Natural killer cell treated with Interleukin-12 subunit alpha and Interleukin-12 subunit beta and Interleukin-15 and Interleukin-18, amount 100 ng/mL, for 72 hours (primary cell): ENCODE results near the gene PFKFB2. TPM values are rescaled to one million over a fixed set of nuclear protein-coding genes. Genes with fewer than 3 reads are reported as not detected.
A peak's percentile ranks its signal among the peaks of the same experiment; 100 is the strongest.

Source experiments
- ATAC-seq, 2 donors: fragments of 150-1000 bp; cut with Tn5 transposase in 1 of 2; sonication (Bioruptor Pico), chemical (Tn5 transposase) in 1 of 2; 2 replicates each; pipeline ENCODE4 v1.10.0; 2021
- DNase-seq: peaks from one replicate; pipeline ENCODE4 v3.0.0; 2022; ENCODE audit warnings: low spot score
- H3K27ac Mint-ChIP-seq, 2 donors: 1 replicate in 1 of 2; 2 replicates in 1 of 2; pipeline ENCODE4 v1.8.0; 2022; ENCODE audit warnings: mixed read lengths in 2 of 2, mild to moderate bottlenecking in 1 of 2, moderate library complexity in 1 of 2
- H3K27me3 Mint-ChIP-seq, 2 donors: 1 replicate in 1 of 2; 2 replicates in 1 of 2; pipeline ENCODE4 v1.8.0; 2022; ENCODE audit warnings: mixed read lengths in 2 of 2
- H3K36me3 Mint-ChIP-seq: one replicate; pipeline ENCODE4 v1.8.0; 2022; ENCODE audit warnings: mixed read lengths
- H3K4me1 Mint-ChIP-seq, 2 donors: 1 replicate in 1 of 2; 2 replicates in 1 of 2; pipeline ENCODE4 v1.8.0; 2022; ENCODE audit warnings: low read depth in 2 of 2, mixed read lengths in 2 of 2, mild to moderate bottlenecking in 1 of 2
- H3K4me3 Mint-ChIP-seq: one replicate; pipeline ENCODE4 v1.8.0; 2022; ENCODE audit warnings: mixed read lengths
- H3K9me3 Mint-ChIP-seq: 2 replicates; pipeline ENCODE4 v1.8.0; 2022; ENCODE audit warnings: mixed read lengths
- total RNA-seq, 2 donors: library from RNA; stranded (reverse); gene quantifications; one replicate each; pipeline ENCODE4 v1.2.3, GENCODE V29; 2022

PFKFB2 gene
- total RNA-seq, 2 donors from 2014 or later = 1.3 to 2.7 TPM

- Mint-ChIP-seq H3K36me3 (no peaks in the 10 kb centered on the region), H3K4me3 (no peak overlapping the region), H3K27ac (no peak overlapping the region), H3K27me3 (peaks cover 15 to 21% of the 10 kb centered on the region in 2 donors), H3K9me3 (no peaks in the 10 kb centered on the region), H3K4me1 (no peaks in the 10 kb centered on the region)
- DNase-seq (no peak), ATAC-seq (no peak)
These were observed 27.0 kb upstream of the PFKFB2 start for GRCh38 chr1:207026104-207026534.

- Mint-ChIP-seq H3K9me3 (no peaks in the 10 kb centered on the region), H3K36me3 (no peaks in the 10 kb centered on the region), H3K4me3 (no peak overlapping the region), H3K4me1 (no peaks in the 10 kb centered on the region), H3K27me3 (peaks cover 23 to 28% of the 10 kb centered on the region in 2 donors), H3K27ac (no peak overlapping the region)
- DNase-seq = no peak
- ATAC-seq = no peak
These were observed 25.8 kb upstream of the PFKFB2 start for GRCh38 chr1:207027206-207027777.

- ATAC-seq (no peak), DNase-seq (no peak)
- no peak overlapping the region for H3K27ac Mint-ChIP-seq
- H3K4me1 Mint-ChIP-seq = no peaks in the 10 kb centered on the region
- no peaks in the 10 kb centered on the region for H3K9me3 Mint-ChIP-seq
- peaks cover 23 to 30% of the 10 kb centered on the region in 2 donors for H3K27me3 Mint-ChIP-seq
- no peaks in the 10 kb centered on the region for H3K36me3 Mint-ChIP-seq
- no peak overlapping the region for H3K4me3 Mint-ChIP-seq
These were observed 25.2 kb upstream of the PFKFB2 start for GRCh38 chr1:207027921-207028320.

- Mint-ChIP-seq H3K27ac (no peak overlapping the region), H3K4me3 (no peak overlapping the region), H3K36me3 (no peaks in the 10 kb centered on the region), H3K27me3 (peaks cover 25 to 34% of the 10 kb centered on the region in 2 donors), H3K9me3 (no peaks in the 10 kb centered on the region), H3K4me1 (no peaks in the 10 kb centered on the region)
- DNase-seq (no peak), ATAC-seq (no peak)
These were observed 24.0 kb upstream of the PFKFB2 start for GRCh38 chr1:207028884-207029650.

GRCh38 chr1:207029701-207030521 is 23.2 kb upstream of the PFKFB2 start:
- H3K4me3 Mint-ChIP-seq = no peak overlapping the region
- no peaks in the 10 kb centered on the region for H3K4me1 Mint-ChIP-seq
- no peak for DNase-seq
- H3K27ac Mint-ChIP-seq = no peak overlapping the region
- peaks cover 26 to 35% of the 10 kb centered on the region in 2 donors for H3K27me3 Mint-ChIP-seq
- H3K36me3 Mint-ChIP-seq = no peaks in the 10 kb centered on the region
- no peak for ATAC-seq
- no peaks in the 10 kb centered on the region for H3K9me3 Mint-ChIP-seq

- DNase-seq (no peak), ATAC-seq (no peak)
- Mint-ChIP-seq H3K4me3 (no peak overlapping the region), H3K27ac (no peak overlapping the region), H3K27me3 (peaks cover 29 to 35% of the 10 kb centered on the region in 2 donors), H3K36me3 (no peaks in the 10 kb centered on the region), H3K9me3 (no peaks in the 10 kb centered on the region), H3K4me1 (no peaks in the 10 kb centered on the region)
These were observed 22.5 kb upstream of the PFKFB2 start for GRCh38 chr1:207030522-207031009.

- peaks cover 29 to 35% of the 10 kb centered on the region in 2 donors for H3K27me3 Mint-ChIP-seq
- H3K9me3 Mint-ChIP-seq = no peaks in the 10 kb centered on the region
- no peaks in the 10 kb centered on the region for H3K36me3 Mint-ChIP-seq
- no peak overlapping the region for H3K27ac Mint-ChIP-seq
- ATAC-seq = no peak
- H3K4me1 Mint-ChIP-seq = no peaks in the 10 kb centered on the region
- DNase-seq = no peak
- H3K4me3 Mint-ChIP-seq = no peak overlapping the region
These were observed 22.1 kb upstream of the PFKFB2 start for GRCh38 chr1:207031016-207031415.

GRCh38 chr1:207031632-207032264 is 21.3 kb upstream of the PFKFB2 start:
- Mint-ChIP-seq H3K27me3 (peaks cover 29 to 35% of the 10 kb centered on the region in 2 donors), H3K4me1 (no peaks in the 10 kb centered on the region), H3K27ac (no peak overlapping the region), H3K4me3 (no peak overlapping the region), H3K9me3 (no peaks in the 10 kb centered on the region), H3K36me3 (no peaks in the 10 kb centered on the region)
- ATAC-seq = no peak
- DNase-seq = no peak

- Mint-ChIP-seq H3K9me3 (no peaks in the 10 kb centered on the region), H3K27me3 (peaks cover 29 to 35% of the 10 kb centered on the region in 2 donors), H3K36me3 (no peaks in the 10 kb centered on the region), H3K27ac (no peak within 1 kb of the TSS), H3K4me1 (no peaks in the 10 kb centered on the region), H3K4me3 (no peak within 1 kb of the TSS)
- ATAC-seq (no peak), DNase-seq (no peak)
These were observed 20.5 kb upstream of the PFKFB2 start, which contains the start of gene C1orf116 for GRCh38 chr1:207032528-207033017. C1orf116 (minus strand) TSS chr1:207032756; CDS start chr1:207027598, 5,158 bp downstream.

- H3K4me1 Mint-ChIP-seq = no peaks in the 10 kb centered on the region
- no peak overlapping the region for H3K27ac Mint-ChIP-seq
- no peak overlapping the region for H3K4me3 Mint-ChIP-seq
- no peaks in the 10 kb centered on the region for H3K36me3 Mint-ChIP-seq
- peaks cover 29 to 35% of the 10 kb centered on the region in 2 donors for H3K27me3 Mint-ChIP-seq
- DNase-seq = no peak
- no peak for ATAC-seq
- no peaks in the 10 kb centered on the region for H3K9me3 Mint-ChIP-seq
These were observed 19.8 kb upstream of the PFKFB2 start for GRCh38 chr1:207033302-207033701.

GRCh38 chr1:207034208-207034607 is 18.9 kb upstream of the PFKFB2 start:
- no peaks in the 10 kb centered on the region for H3K4me1 Mint-ChIP-seq
- H3K27me3 Mint-ChIP-seq = peaks cover 27 to 30% of the 10 kb centered on the region in 2 donors
- H3K27ac Mint-ChIP-seq = no peak overlapping the region
- H3K4me3 Mint-ChIP-seq = no peak overlapping the region
- H3K36me3 Mint-ChIP-seq = no peaks in the 10 kb centered on the region
- no peaks in the 10 kb centered on the region for H3K9me3 Mint-ChIP-seq
- ATAC-seq = no peak
- no peak for DNase-seq

GRCh38 chr1:207034998-207035397 is 18.1 kb upstream of the PFKFB2 start:
- peak in 1 of 2 donors; percentile 40 for ATAC-seq
- no peaks in the 10 kb centered on the region for H3K4me1 Mint-ChIP-seq
- H3K27me3 Mint-ChIP-seq = peaks cover 24 to 25% of the 10 kb centered on the region in 2 donors
- no peak overlapping the region for H3K27ac Mint-ChIP-seq
- no peak for DNase-seq
- H3K9me3 Mint-ChIP-seq = no peaks in the 10 kb centered on the region
- H3K36me3 Mint-ChIP-seq = no peaks in the 10 kb centered on the region
- no peak overlapping the region for H3K4me3 Mint-ChIP-seq

- no peak for ATAC-seq
- Mint-ChIP-seq H3K4me1 (no peaks in the 10 kb centered on the region), H3K9me3 (no peaks in the 10 kb centered on the region), H3K36me3 (no peaks in the 10 kb centered on the region), H3K27me3 (peaks cover 15% of the 10 kb centered on the region in 2 donors), H3K4me3 (no peak overlapping the region), H3K27ac (no peak overlapping the region)
- no peak for DNase-seq
These were observed 17.1 kb upstream of the PFKFB2 start for GRCh38 chr1:207035877-207036551.
